Measurements from ENCODE around the gene PLA2G12A. TPM values are rescaled to one million over a fixed set of nuclear protein-coding genes. Genes with fewer than 3 reads are reported as not detected.

The PLA2G12A gene
- total RNA-seq, result 9.3 and 9.5 TPM in 2 replicates

GRCh38 chr4:109729718-109730618, at the start of gene PLA2G12A:
PLA2G12A (minus strand) TSS chr4:109730070; CDS start chr4:109729809, 261 bp downstream.

GRCh38 chr4:109702950-109703663, 26.8 kb downstream of the PLA2G12A start, which contains the start of gene CASP6:
CASP6 (minus strand) TSS chr4:109703445; CDS start chr4:109703395, 50 bp downstream.

Other genes starting within 250 kb of the PLA2G12A start
- 45.2 and 62.6 TPM in 2 replicates for gene MCUB, start 169.8 kb downstream of the PLA2G12A start, total RNA-seq
- 44.2 and 59.6 TPM in 2 replicates for gene CASP6, start 26.6 kb downstream of the PLA2G12A start, total RNA-seq
- gene CFI, start 71.9 kb upstream of the PLA2G12A start, total RNA-seq, result 27.3 and 45.5 TPM in 2 replicates
- 2.7 and 3.7 TPM in 2 replicates for gene GAR1, start 85.7 kb upstream of the PLA2G12A start, total RNA-seq
- gene RRH, start 97.9 kb upstream of the PLA2G12A start, total RNA-seq, result not detected in 2 replicates
- gene LRIT3, start 118.0 kb upstream of the PLA2G12A start, total RNA-seq, result not detected in 2 replicates
- gene EGF, start 182.8 kb upstream of the PLA2G12A start, total RNA-seq, result 0.09 and 0.33 TPM in 2 replicates